Right atrium auricular region (tissue), 2 donors: ENCODE results near the gene ENPEP. TPM values are rescaled to one million over a fixed set of nuclear protein-coding genes. Genes with fewer than 3 reads are reported as not detected.
A peak's percentile ranks its signal among the peaks of the same experiment; 100 is the strongest.
"Not testable (repeated sequence)": the region's sequence is repeated elsewhere in the genome, so short reads cannot be mapped to it uniquely, and the experiment has no call there.

Experiments used
- DNase-seq: peaks from one replicate; pipeline ENCODE4 v3.0.0-alpha.2; 2019; ENCODE audit warnings: low spot score
- H3K27ac ChIP-seq, 2 donors: fragments of 200-600 bp; sonication (generic); 1 replicate in 1 of 2; 2 replicates in 1 of 2; pipeline ENCODE4 v1.5.1; 2016 to 2019
- H3K27me3 ChIP-seq, 2 donors: fragments of 200-600 bp; sonication (generic); one replicate each; pipeline versions ENCODE4 v1.5.1 to v1.6.0; 2017 to 2019
- H3K36me3 ChIP-seq: fragments of 200-600 bp; sonication (generic); one replicate; pipeline ENCODE4 v1.5.1; 2016
- H3K4me1 ChIP-seq, 2 donors: fragments of 200-600 bp; sonication (generic); one replicate each; pipeline versions ENCODE4 v1.5.1 to v1.6.0; 2017 to 2019
- H3K4me3 ChIP-seq, 2 donors: fragments of 200-600 bp; sonication (generic); 1 replicate in 1 of 2; 2 replicates in 1 of 2; pipeline ENCODE4 v1.5.1; 2017 to 2019; ENCODE audit warnings: mild to moderate bottlenecking in 1 of 2, moderate library complexity in 1 of 2
- H3K9me3 ChIP-seq, 2 donors: fragments of 200-600 bp; sonication (generic); one replicate each; pipeline ENCODE4 v1.5.1; 2019
- CTCF ChIP-seq, 2 donors: fragments of 200-600 bp; sonication (generic); IDR thresholded peaks; one replicate each; pipeline ENCODE4 v1.5.1; 2019; ENCODE audit warnings: antibody characterized with exemption in 2 of 2
- total RNA-seq, 2 donors: library from RNA; depleted of rRNA; stranded (reverse); fragments of >200 nt; gene quantifications; one replicate each; pipeline ENCODE4 v1.1.0, GENCODE V29; 2016

Gene ENPEP
- total RNA-seq, 2 donors from 2014 or later = 3.3 to 3.5 TPM

GRCh38 chr4:110486256-110486655 lies 10.3 kb downstream of the ENPEP start:
- TF ChIP-seq CTCF (IDR thresholded peaks at IDR 0.05) = no peak
- H3K27ac ChIP-seq = peak overlapping the region in 1 of 2 donors; percentile 64
- no peaks in the 10 kb centered on the region for H3K9me3 ChIP-seq
- DNase-seq = no peak
- no peaks in the 10 kb centered on the region for H3K36me3 ChIP-seq
- no peak overlapping the region for H3K4me3 ChIP-seq
- peaks cover 0 to 11% of the 10 kb centered on the region in 2 donors for H3K4me1 ChIP-seq
- H3K27me3 ChIP-seq = no peaks in the 10 kb centered on the region

GRCh38 chr4:110486850-110487249 lies 10.9 kb downstream of the ENPEP start:
- H3K27ac ChIP-seq = peak overlapping the region in 1 of 2 donors; percentile 64
- H3K36me3 ChIP-seq, DNase-seq, H3K27me3 ChIP-seq, H3K4me3 ChIP-seq, H3K9me3 ChIP-seq: not testable (repeated sequence)
- H3K4me1 ChIP-seq = peaks cover 0 to 11% of the 10 kb centered on the region in 2 donors

- Histone ChIP-seq H3K9me3 (no peaks in the 10 kb centered on the region), H3K27ac (peak overlapping the region in 1 of 2 donors; percentile 68), H3K4me3 (no peak overlapping the region), H3K27me3 (no peaks in the 10 kb centered on the region), H3K4me1 (peaks cover 0 to 11% of the 10 kb centered on the region in 2 donors), H3K36me3 (no peaks in the 10 kb centered on the region)
- no peak for TF ChIP-seq CTCF (IDR thresholded peaks at IDR 0.05)
- DNase-seq = no peak
Observed at GRCh38 chr4:110487873-110488272, 11.9 kb downstream of the ENPEP start.

- TF ChIP-seq CTCF (IDR thresholded peaks at IDR 0.05) = no peak
- Histone ChIP-seq H3K4me1 (peaks cover 0 to 11% of the 10 kb centered on the region in 2 donors), H3K36me3 (no peaks in the 10 kb centered on the region), H3K27me3 (no peaks in the 10 kb centered on the region), H3K9me3 (no peaks in the 10 kb centered on the region), H3K27ac (no peak overlapping the region), H3K4me3 (no peak overlapping the region)
- no peak for DNase-seq
Observed at GRCh38 chr4:110489901-110490508, 14.1 kb downstream of the ENPEP start.

GRCh38 chr4:110492522-110492921 lies 16.6 kb downstream of the ENPEP start:
- Histone ChIP-seq H3K27me3 (no peaks in the 10 kb centered on the region), H3K4me3 (no peak overlapping the region), H3K36me3 (no peaks in the 10 kb centered on the region), H3K4me1 (no peaks in the 10 kb centered on the region), H3K27ac (no peak overlapping the region), H3K9me3 (no peaks in the 10 kb centered on the region)
- DNase-seq = no peak
- no peak for TF ChIP-seq CTCF (IDR thresholded peaks at IDR 0.05)

- H3K27ac ChIP-seq = no peak overlapping the region
- no peak overlapping the region for H3K4me3 ChIP-seq
- DNase-seq = no peak
- no peaks in the 10 kb centered on the region for H3K36me3 ChIP-seq
- no peaks in the 10 kb centered on the region for H3K27me3 ChIP-seq
- no peak for TF ChIP-seq CTCF (IDR thresholded peaks at IDR 0.05)
- H3K9me3 ChIP-seq = no peaks in the 10 kb centered on the region
- H3K4me1 ChIP-seq = no peaks in the 10 kb centered on the region
Observed at GRCh38 chr4:110493520-110493919, 17.6 kb downstream of the ENPEP start.
